Stimulated activated CD4-positive, alpha-beta T cell treated with anti-CD3 and anti-CD28 coated beads, TNF-alpha, amount 100 ng/mL, for 4 hours (primary cell): ENCODE results near the gene B4GALNT1.

Source experiments
- DNase-seq, 3 experiments: peaks; one replicate each; pipeline ENCODE4 v3.0.0-alpha.2; 2020; ENCODE audit warnings: low read depth in 3 of 3

B4GALNT1 gene

DNA sequence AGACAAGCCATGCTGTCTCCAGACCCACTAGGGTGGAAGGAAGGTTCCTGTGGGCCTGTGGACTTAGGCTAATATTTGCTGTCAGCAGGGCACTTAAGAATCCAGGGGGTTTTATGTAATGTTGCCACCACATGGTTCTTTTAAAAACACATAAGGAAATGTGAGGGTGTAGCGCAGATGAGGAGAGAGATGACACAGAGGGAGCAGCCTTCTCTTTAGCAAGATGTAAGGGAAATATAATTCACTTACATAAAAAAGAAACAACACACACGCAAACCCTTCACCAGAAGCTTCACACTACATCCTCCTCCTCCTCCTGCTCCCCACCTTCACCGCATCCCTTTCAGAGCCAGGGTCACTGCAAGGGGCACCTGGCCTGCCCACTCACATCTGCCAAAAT lies 46.9 kb downstream of the B4GALNT1 start:
- DNase-seq: no peak

DNA sequence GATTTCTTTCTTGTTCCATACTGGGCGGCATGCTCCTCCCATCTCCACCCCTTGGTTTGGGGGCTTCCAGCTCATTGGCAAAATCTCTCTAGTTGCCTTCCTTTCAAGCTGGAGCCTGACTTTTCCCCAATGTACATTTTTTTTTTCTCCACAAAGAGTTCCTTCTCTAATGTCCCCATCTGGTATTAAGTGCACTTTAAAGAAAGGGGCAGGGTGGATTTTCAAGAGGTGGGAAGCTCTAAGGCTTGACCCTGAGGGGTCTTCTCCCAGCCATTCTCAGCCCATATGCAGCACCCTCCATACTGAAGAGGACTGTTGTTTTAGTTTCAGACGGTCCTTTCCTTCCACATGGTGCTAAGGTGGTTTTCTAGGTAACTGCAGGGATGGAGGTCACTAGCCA lies 47.8 kb downstream of the B4GALNT1 start:
- no peak for DNase-seq

DNA sequence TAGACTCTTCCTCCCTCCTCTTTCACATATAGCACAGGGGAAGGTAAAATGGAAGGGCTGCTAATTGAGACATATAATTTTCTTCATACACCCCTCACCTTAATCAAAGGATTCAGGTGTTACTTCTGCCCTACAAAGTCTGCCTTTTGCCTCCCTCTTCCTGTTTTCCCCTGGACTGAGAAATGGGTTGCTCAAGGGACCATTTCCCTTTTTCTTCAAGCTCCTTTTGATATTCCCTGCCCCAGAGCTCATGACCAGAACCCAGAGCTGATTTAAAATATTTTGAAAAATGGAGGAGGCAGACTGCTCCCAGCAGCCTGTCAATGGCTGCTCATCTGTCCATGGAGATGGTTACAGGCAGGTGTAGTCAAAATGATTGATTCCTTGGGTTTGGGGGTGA lies 48.3 kb downstream of the B4GALNT1 start:
- no peak for DNase-seq

DNA sequence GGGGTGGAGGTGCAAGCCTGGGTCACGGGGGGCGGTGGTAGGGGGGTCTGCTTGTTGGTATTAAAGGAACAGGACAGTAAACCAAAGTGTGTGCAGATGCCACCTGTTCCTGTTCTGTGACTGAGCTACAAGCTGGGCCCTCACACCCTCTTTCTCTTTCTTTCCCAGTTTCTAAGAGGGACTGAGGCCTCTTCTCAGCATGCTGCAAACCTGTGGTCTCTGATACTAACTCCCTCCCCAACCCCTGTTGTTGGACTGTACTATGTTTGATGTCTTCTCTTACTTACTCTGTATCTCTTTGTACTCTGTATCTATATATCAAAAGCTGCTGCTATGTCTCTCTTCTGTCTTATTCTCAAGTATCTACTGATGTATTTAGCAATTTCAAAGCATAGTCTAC lies 49.0 kb downstream of the B4GALNT1 start:
- no peak for DNase-seq

DNA sequence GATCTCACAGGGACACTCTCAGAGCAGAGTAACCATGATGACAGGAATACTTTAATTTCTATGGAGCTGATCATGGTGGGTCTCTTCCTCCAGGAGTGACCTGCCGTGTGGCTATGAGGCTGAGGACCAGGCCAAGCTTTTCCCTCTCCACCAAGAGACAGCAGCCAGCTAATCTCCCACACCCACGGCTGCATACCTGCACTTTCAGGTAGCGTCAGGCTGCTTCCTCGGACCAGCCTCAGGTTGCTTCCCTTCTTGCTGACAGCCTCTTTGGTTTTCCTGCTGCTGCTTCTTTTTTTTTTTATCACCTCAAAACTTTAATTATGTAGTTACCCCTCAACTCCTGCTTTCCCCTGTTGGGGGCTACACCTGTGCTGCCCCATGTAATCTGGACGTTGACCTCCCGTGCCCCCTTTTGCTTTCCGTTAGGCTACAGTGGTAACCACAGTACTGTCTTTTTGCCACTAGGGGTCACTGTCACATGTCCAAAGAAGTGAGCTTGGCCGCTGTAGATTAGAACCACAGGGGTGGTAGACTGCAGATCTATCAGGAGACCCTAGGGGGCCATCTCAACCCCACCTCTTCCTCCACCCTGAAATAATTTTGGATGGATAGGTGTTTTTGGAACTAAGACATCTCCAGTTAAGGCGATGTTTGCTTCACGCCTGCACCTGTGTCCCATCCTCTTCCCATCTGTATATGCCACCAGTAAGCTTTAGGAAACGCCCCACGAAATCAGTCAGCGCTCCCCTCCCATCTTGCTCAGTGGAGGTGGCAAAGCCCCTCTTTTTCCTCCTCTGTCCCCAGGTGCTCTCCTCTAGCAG lies 49.8 kb downstream of the B4GALNT1 start:
- peak in 2 of 3 experiments; percentile 26 to 52 for DNase-seq

DNA sequence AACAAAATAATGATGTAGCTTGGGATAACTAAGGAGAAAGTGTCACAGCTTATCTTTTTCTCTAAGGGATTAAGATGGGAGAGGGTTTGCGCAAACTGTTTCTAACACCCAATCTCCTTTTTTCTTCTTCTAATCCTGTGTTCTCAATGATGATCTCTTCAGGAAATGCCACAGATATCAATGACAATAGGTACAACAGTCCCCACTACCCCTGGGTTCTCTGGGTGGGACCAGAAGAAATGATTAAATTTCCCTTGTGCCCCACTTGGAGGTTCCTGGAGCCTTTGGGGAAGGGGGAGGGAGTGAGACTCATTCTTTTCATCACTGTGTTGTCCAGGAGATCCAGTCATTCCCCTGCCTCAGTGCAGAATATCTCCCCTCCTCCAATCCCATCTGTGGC lies 50.6 kb downstream of the B4GALNT1 start:
- DNase-seq: no peak

DNA sequence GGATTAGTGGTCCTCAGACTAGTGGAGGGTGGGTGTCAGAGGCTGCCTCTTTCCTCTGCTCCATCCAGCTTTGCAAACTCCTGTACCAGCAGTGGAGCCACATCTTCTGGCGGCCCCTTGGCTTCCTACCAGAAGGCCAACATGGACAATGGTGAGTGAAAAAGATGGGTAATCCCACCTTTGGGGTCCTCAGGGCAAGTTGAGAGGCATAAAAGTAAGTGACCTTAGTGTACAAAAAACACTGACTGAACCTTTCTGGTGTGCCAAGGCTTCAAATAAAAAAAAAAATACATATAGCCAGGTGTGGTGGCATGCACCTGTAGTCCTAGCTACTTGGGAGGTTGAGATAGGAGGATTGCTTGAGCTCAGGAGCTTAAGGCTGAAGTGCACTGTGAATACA lies 51.2 kb downstream of the B4GALNT1 start:
- no peak for DNase-seq

DNA sequence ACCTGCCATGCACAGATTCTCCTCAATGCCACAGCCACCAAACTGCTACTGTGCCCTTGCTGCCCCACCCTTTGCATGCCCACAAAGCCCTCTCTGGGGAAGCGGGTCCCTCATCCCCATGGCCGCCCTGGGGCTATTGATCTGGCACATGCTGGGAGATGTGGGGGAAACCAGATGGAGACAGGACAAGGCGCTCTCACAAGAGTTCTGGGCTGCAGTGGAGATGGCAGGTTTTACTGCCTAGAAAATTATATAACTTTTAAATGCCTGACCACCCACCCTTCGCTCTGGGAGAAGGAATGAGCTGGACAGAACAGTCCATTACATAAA lies 52.6 kb downstream of the B4GALNT1 start:
- no peak for DNase-seq

DNA sequence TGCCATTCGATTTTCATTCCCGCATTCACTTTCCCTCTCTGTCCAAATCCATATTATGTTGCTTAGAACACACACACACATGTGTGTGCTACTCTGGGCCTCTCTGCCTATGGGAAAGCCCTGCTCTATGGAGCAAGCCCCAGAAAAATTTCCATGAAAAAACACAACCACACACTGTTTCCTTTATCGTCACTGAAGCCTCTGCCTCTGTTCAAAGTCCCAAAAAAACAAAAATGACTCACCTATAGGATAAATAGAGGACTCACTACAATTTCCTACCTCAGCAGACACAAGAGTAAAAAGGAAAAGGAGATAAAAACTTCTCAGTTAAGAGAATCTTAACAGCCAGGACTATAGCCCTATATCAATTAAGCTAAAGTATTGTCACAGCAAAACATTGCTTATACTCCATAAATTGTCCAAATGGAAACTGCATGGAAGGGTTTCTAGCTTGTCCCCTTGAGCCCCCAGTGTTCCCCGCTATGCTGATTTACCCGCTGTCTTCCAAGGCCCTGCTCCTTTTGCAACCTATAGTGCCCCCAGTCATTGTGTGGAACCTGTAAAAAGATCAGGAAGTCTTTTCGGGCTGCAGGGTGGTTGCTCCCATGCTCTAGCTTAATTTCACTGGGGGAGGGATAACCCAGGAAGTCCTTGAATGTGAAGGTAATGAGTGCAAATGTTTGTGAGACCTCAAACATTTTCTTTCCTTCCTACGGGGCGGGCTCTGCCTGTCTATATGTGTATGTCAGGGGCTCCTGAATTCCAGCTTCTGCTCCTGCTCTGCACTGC lies 53.1 kb downstream of the B4GALNT1 start:
- DNase-seq: no peak

DNA sequence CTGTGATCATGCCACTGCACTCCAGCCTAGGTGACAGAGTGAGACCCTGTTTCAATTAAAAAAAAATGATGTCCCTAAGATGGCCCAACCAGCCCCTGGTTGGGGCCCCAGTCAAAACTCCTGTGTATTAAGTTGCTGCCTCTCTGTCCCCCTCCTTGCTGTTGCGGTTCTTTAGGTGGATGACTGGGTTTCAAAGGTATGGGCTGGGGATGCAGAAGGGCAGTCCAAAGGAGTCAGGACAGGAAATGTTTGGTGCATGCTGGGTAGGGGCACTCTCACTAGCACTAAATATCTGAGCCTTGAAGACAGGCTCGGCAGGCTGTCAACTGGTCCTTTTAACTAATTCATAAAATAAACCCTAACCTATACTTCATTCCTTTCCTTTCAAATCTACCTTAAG lies 54.0 kb downstream of the B4GALNT1 start:
- no peak for DNase-seq

DNA sequence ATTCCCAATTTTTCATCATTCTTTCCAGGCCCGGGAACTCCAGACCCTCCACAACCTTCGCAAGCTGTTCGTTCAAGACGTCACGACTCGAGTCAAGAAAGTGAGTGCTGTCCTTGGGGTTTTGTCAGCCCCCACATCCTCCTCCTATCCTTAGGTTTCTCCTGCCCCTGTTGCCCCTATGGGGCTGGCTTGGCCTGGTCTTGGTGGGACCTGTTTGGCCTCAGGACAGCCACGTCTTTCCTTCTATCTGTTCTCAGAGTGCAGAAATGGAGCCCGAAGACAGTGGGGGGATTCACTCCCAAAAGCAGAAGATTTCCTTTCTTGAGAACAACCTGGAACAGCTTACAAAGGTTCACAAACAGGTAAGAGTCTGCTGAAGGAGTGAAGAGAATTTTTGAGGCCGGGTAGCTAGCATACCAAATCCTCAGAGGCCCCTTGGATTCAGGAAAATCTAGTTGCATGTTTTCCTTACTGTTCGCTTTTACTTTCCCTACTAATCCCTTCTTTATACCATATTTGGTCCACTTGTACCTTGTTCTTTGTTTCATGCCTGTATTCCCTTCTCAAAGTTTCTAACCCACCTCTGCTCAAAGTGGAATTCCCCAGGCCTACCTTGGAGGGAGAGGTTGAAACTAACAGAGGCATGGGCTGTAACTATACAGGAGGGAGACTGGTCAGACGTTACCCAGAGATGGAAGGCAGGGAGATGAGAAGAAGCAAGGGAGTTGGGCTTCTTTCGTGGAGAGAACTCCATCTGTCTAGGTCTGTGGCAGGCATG lies 54.8 kb downstream of the B4GALNT1 start:
- DNase-seq: no peak

DNA sequence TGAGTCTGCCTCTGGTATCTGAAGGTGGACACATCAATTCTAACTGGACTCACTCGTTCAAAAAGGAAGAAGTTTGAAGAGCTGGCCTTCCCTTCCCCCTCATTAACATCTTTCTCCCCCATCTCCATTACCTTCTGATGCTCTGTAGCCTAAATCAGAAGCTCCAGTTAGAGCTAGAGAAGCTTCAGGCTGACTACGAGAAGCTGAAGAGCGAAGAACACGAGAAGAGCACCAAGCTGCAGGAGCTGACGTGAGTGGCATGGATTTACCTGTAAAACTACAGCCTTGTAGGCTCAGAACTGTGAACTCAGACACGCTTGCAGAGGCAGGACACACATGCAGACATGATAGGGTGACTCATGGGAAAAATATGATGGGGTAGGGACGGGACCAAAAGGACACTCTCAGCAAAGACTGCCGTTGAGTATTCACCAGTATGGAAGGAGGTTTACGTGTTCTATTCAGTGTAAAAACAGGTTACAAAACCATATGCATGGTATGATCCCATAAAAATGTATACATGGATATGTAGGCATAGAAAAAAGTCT lies 56.3 kb downstream of the B4GALNT1 start:
- DNase-seq: no peak
